Pulmonary artery endothelial cell (primary cell): Measurements from ENCODE around the gene PPP1R15A. TPM values are rescaled to one million over a fixed set of nuclear protein-coding genes. Genes with fewer than 3 reads are reported as not detected.
A peak's percentile ranks its signal among the peaks of the same experiment; 100 is the strongest.
"Not testable (repeated sequence)": the region's sequence is repeated elsewhere in the genome, so short reads cannot be mapped to it uniquely, and the experiment has no call there.

ENCODE experiments used
- DNase-seq: peaks from one replicate; pipeline ENCODE4 v3.0.0-alpha.2; 2011; ENCODE audit warnings: low read depth, low spot score
- total RNA-seq: library from RNA; depleted of rRNA; stranded (reverse); fragments of >200 nt; gene quantifications from 2 replicates; pipeline ENCODE4 v1.2.3, GENCODE V29; 2014

Gene PPP1R15A
- total RNA-seq, 1 donor from 2014 or later: 32.3 TPM

- no peak for DNase-seq
These were observed 9.8 kb downstream of the PPP1R15A start for GRCh38 chr19:48881741-48882657.

- DNase-seq: no peak
These were observed 11.5 kb downstream of the PPP1R15A start for GRCh38 chr19:48883726-48884125.

GRCh38 chr19:48887861-48888612 is 15.8 kb downstream of the PPP1R15A start:
- DNase-seq: no peak

- not testable (repeated sequence) for DNase-seq
These were observed 17.3 kb downstream of the PPP1R15A start for GRCh38 chr19:48889496-48889895.

- DNase-seq: no peak
These were observed 18.3 kb downstream of the PPP1R15A start for GRCh38 chr19:48890551-48890950.

GRCh38 chr19:48895226-48895625 is 23.0 kb downstream of the PPP1R15A start:
- no peak for DNase-seq

GRCh38 chr19:48896191-48896720 is 24.0 kb downstream of the PPP1R15A start:
- DNase-seq: no peak

- DNase-seq: no peak
These were observed 25.0 kb downstream of the PPP1R15A start for GRCh38 chr19:48897181-48897580.

- DNase-seq: not testable (repeated sequence)
These were observed 27.1 kb downstream of the PPP1R15A start for GRCh38 chr19:48899386-48899749.

GRCh38 chr19:48899781-48900476 is 27.7 kb downstream of the PPP1R15A start, which contains the start of gene NUCB1:
NUCB1 (plus strand) TSS chr19:48900312; CDS start chr19:48900797, 485 bp downstream.
- DNase-seq: peak; percentile 87

GRCh38 chr19:48900477-48901406 is 28.5 kb downstream of the PPP1R15A start:
- DNase-seq: no peak

- not testable (repeated sequence) for DNase-seq
These were observed 30.1 kb downstream of the PPP1R15A start for GRCh38 chr19:48902291-48902690.

GRCh38 chr19:48903788-48904187 is 31.6 kb downstream of the PPP1R15A start:
- DNase-seq: not testable (repeated sequence)

- DNase-seq: no peak
These were observed 33.4 kb downstream of the PPP1R15A start for GRCh38 chr19:48905664-48906063.

GRCh38 chr19:48906324-48906723 is 34.1 kb downstream of the PPP1R15A start:
- DNase-seq: no peak

GRCh38 chr19:48907671-48908070 is 35.5 kb downstream of the PPP1R15A start:
- DNase-seq: no peak

- DNase-seq: not testable (repeated sequence)
These were observed 37.3 kb downstream of the PPP1R15A start for GRCh38 chr19:48909424-48910077.

- DNase-seq: no peak
These were observed 38.6 kb downstream of the PPP1R15A start for GRCh38 chr19:48910803-48911202.

GRCh38 chr19:48913114-48913889 is 41.1 kb downstream of the PPP1R15A start:
- no peak for DNase-seq
